ENCODE data around the gene TXK. TPM values are rescaled to one million over a fixed set of nuclear protein-coding genes. Genes with fewer than 3 reads are reported as not detected.

The TXK gene
- total RNA-seq, 1 donor from 2014 or later: 0.36 TPM

GRCh38 chr4:48152259-48152658 lies 18.2 kb upstream of the TXK start:
- H3K9me3 Mint-ChIP-seq (ENCODE audit: unreplicated experiment): no peaks in the 10 kb centered on the region
- no peaks in the 10 kb centered on the region for H3K4me1 Mint-ChIP-seq (ENCODE audit: unreplicated experiment)
- TF ChIP-seq, protein P1, sequence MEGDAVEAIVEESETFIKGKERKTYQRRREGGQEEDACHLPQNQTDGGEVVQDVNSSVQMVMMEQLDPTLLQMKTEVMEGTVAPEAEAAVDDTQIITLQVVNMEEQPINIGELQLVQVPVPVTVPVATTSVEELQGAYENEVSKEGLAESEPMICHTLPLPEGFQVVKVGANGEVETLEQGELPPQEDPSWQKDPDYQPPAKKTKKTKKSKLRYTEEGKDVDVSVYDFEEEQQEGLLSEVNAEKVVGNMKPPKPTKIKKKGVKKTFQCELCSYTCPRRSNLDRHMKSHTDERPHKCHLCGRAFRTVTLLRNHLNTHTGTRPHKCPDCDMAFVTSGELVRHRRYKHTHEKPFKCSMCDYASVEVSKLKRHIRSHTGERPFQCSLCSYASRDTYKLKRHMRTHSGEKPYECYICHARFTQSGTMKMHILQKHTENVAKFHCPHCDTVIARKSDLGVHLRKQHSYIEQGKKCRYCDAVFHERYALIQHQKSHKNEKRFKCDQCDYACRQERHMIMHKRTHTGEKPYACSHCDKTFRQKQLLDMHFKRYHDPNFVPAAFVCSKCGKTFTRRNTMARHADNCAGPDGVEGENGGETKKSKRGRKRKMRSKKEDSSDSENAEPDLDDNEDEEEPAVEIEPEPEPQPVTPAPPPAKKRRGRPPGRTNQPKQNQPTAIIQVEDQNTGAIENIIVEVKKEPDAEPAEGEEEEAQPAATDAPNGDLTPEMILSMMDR (IDR thresholded peaks at IDR 0.05; ENCODE audit: unreplicated experiment): no peak
- H3K4me3 Mint-ChIP-seq (ENCODE audit: unreplicated experiment): no peak overlapping the region
- H3K27me3 Mint-ChIP-seq (ENCODE audit: unreplicated experiment): no peaks in the 10 kb centered on the region
- H3K36me3 Mint-ChIP-seq (ENCODE audit: low read depth, unreplicated experiment): peaks cover 24% of the 10 kb centered on the region
- no peak overlapping the region for H3K27ac Mint-ChIP-seq (ENCODE audit: unreplicated experiment)
- no peak for DNase-seq (ENCODE audit: low spot score)

DNA sequence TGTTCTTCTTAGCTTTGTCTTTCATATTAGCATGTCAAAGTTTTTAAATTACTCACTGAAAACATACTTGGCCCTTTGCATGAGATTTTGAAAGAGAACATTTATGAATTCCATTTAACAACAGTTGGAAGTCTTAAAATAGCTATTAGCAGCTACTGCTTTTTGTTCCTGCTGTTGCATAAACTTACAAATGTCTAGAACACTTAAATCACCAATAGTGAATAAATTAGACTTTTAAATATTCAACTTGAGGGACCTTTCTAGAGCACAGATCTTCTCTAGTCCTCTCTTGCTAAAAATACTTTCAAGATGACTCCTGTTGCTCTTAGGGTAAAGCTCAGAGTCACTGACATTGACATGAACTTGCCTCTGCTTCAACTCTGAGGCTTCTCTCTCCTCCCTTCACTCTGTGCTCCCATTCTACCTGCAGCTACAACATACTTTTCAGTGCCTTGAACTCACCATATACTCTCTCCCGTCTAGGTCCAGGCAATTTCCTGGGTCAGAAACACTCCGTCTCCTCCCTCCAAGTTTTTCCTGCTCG lies 15.8 kb upstream of the TXK start:
- Mint-ChIP-seq H3K9me3 (ENCODE audit: unreplicated experiment) (no peaks in the 10 kb centered on the region), H3K27ac (ENCODE audit: unreplicated experiment) (no peak overlapping the region), H3K36me3 (ENCODE audit: low read depth, unreplicated experiment) (peaks cover 16% of the 10 kb centered on the region), H3K4me3 (ENCODE audit: unreplicated experiment) (no peak overlapping the region), H3K4me1 (ENCODE audit: unreplicated experiment) (no peaks in the 10 kb centered on the region), H3K27me3 (ENCODE audit: unreplicated experiment) (no peaks in the 10 kb centered on the region)
- TF ChIP-seq, protein P1 (IDR thresholded peaks at IDR 0.05; ENCODE audit: unreplicated experiment): no peak
- DNase-seq (ENCODE audit: low spot score): no peak

- no peaks in the 10 kb centered on the region for H3K9me3 Mint-ChIP-seq (ENCODE audit: unreplicated experiment)
- H3K27ac Mint-ChIP-seq (ENCODE audit: unreplicated experiment): no peak overlapping the region
- no peaks in the 10 kb centered on the region for H3K27me3 Mint-ChIP-seq (ENCODE audit: unreplicated experiment)
- H3K4me1 Mint-ChIP-seq (ENCODE audit: unreplicated experiment): no peaks in the 10 kb centered on the region
- H3K36me3 Mint-ChIP-seq (ENCODE audit: low read depth, unreplicated experiment): no peaks in the 10 kb centered on the region
- H3K4me3 Mint-ChIP-seq (ENCODE audit: unreplicated experiment): no peak overlapping the region
- TF ChIP-seq, protein P1 (IDR thresholded peaks at IDR 0.05; ENCODE audit: unreplicated experiment): no peak
- DNase-seq (ENCODE audit: low spot score): no peak
Observed at GRCh38 chr4:48147621-48148020, 13.6 kb upstream of the TXK start.

- H3K4me3 Mint-ChIP-seq (ENCODE audit: unreplicated experiment): no peak overlapping the region
- TF ChIP-seq, protein P1 (IDR thresholded peaks at IDR 0.05; ENCODE audit: unreplicated experiment): peak; percentile 73
- no peaks in the 10 kb centered on the region for H3K36me3 Mint-ChIP-seq (ENCODE audit: low read depth, unreplicated experiment)
- no peaks in the 10 kb centered on the region for H3K4me1 Mint-ChIP-seq (ENCODE audit: unreplicated experiment)
- H3K27me3 Mint-ChIP-seq (ENCODE audit: unreplicated experiment): no peaks in the 10 kb centered on the region
- no peaks in the 10 kb centered on the region for H3K9me3 Mint-ChIP-seq (ENCODE audit: unreplicated experiment)
- DNase-seq (ENCODE audit: low spot score): no peak
- no peak overlapping the region for H3K27ac Mint-ChIP-seq (ENCODE audit: unreplicated experiment)
Observed at GRCh38 chr4:48141048-48141447, 7.0 kb upstream of the TXK start.

DNA sequence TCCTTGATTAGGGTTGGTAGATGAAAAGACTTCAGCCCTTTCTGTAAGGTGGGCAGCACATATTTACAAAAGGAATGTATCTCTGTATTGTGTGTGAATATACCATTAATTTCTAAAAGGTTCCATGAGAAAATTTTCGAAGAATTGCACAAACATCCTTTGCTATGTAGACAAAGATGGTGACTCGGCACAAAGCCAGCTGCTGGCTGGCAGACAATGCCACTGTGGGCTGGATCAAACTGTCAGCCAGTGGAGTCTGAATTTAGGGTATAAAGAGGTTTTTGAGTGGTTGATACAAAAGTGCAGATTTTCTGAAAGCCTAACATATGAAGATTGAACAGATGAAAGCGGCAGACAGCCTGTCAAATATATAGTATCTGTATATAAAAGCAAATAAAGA lies 5.6 kb upstream of the TXK start:
- TF ChIP-seq, protein P1 (IDR thresholded peaks at IDR 0.05; ENCODE audit: unreplicated experiment): no peak
- Mint-ChIP-seq H3K9me3 (ENCODE audit: unreplicated experiment) (no peaks in the 10 kb centered on the region), H3K36me3 (ENCODE audit: low read depth, unreplicated experiment) (no peaks in the 10 kb centered on the region), H3K4me3 (ENCODE audit: unreplicated experiment) (no peak overlapping the region), H3K27ac (ENCODE audit: unreplicated experiment) (no peak overlapping the region), H3K27me3 (ENCODE audit: unreplicated experiment) (peaks cover 2% of the 10 kb centered on the region), H3K4me1 (ENCODE audit: unreplicated experiment) (no peaks in the 10 kb centered on the region)
- DNase-seq (ENCODE audit: low spot score): no peak
